Measurements from ENCODE around the gene JUN. TPM values are rescaled to one million over a fixed set of nuclear protein-coding genes. Genes with fewer than 3 reads are reported as not detected.

The JUN gene
- total and polyA plus RNA-seq, 12 donors, result 29.4 to 250 (median 57.7) TPM

- no peak for DNase-seq
- H3K27me3 ChIP-seq, result no peaks in the 10 kb centered on the region
- no peak overlapping the region for H3K27ac ChIP-seq
- intact Hi-C loops (cut with DNase I), result no loop called here
- no peak overlapping the region for H3K4me3 ChIP-seq
- peaks cover 0 to 7% (median 0%) of the 10 kb centered on the region in 3 donors for H3K9me3 ChIP-seq (replicated peaks in 1 of 3)
- H3K36me3 ChIP-seq (replicated peaks in 1 of 2), result no peaks in the 10 kb centered on the region
- WGBS, 4 donors, result 80 to 92% (median 89%) methylated on average over 1 of the region's 1 CpG
- peaks cover 0 to 4% of the 10 kb centered on the region in 2 donors for H3K4me1 ChIP-seq (replicated peaks in 1 of 2)
- TF ChIP-seq CTCF (IDR thresholded peaks at IDR 0.05) (no peak), POLR2A (IDR thresholded peaks at IDR 0.05) (no peak)
Measured at GRCh38 chr1:58829866-58830265, 46.0 kb upstream of the JUN start.

- DNase-seq, result no peak
- Histone ChIP-seq H3K27me3 (no peaks in the 10 kb centered on the region), H3K9me3 (replicated peaks in 1 of 3) (peaks cover 0 to 7% (median 0%) of the 10 kb centered on the region in 3 donors), H3K36me3 (replicated peaks in 1 of 2) (no peaks in the 10 kb centered on the region), H3K4me1 (replicated peaks in 1 of 2) (peaks cover 0 to 5% of the 10 kb centered on the region in 2 donors), H3K27ac (no peak overlapping the region), H3K4me3 (no peak overlapping the region)
- TF ChIP-seq CTCF (IDR thresholded peaks at IDR 0.05) (no peak), POLR2A (IDR thresholded peaks at IDR 0.05) (no peak)
- intact Hi-C loops (cut with DNase I), result no loop called here
Measured at GRCh38 chr1:58827298-58827697, 43.5 kb upstream of the JUN start.

GRCh38 chr1:58824753-58825389, 41.0 kb upstream of the JUN start:
- WGBS, 4 donors, result 43 to 56% (median 52%) methylated on average over 5 of the region's 5 CpGs
- no peak overlapping the region for H3K4me3 ChIP-seq
- H3K27ac ChIP-seq, result peak overlapping the region in 1 of 5 donors; percentile 12
- no peak for DNase-seq
- intact Hi-C loops (cut with DNase I), result no loop called here
- H3K27me3 ChIP-seq, result no peaks in the 10 kb centered on the region
- TF ChIP-seq CTCF (IDR thresholded peaks at IDR 0.05), result no peak
- no peaks in the 10 kb centered on the region for H3K36me3 ChIP-seq (replicated peaks in 1 of 2)
- peaks cover 0 to 5% of the 10 kb centered on the region in 2 donors for H3K4me1 ChIP-seq (replicated peaks in 1 of 2)
- peaks cover 0 to 7% (median 0%) of the 10 kb centered on the region in 3 donors for H3K9me3 ChIP-seq (replicated peaks in 1 of 3)

- no peaks in the 10 kb centered on the region for H3K27me3 ChIP-seq
- 79 to 82% (median 79%) methylated on average over 3 to 4 of the region's 4 CpGs for WGBS, 4 donors
- no peaks in the 10 kb centered on the region for H3K36me3 ChIP-seq (replicated peaks in 1 of 2)
- peaks cover 0 to 5% of the 10 kb centered on the region in 2 donors for H3K4me1 ChIP-seq (replicated peaks in 1 of 2)
- peaks cover 0 to 7% (median 0%) of the 10 kb centered on the region in 3 donors for H3K9me3 ChIP-seq (replicated peaks in 1 of 3)
- intact Hi-C loops (cut with DNase I), result no loop called here
- DNase-seq, result no peak
- TF ChIP-seq POLR2A (IDR thresholded peaks at IDR 0.05) (no peak), CTCF (IDR thresholded peaks at IDR 0.05) (no peak)
- H3K4me3 ChIP-seq, result no peak overlapping the region
- no peak overlapping the region for H3K27ac ChIP-seq
Measured at GRCh38 chr1:58823481-58824010, 39.7 kb upstream of the JUN start.

Measured in adrenal gland (tissue), 12 donors.